Hindlimb muscle (tissue), 1 donor: Measurements from ENCODE around the gene E2F2. TPM values are rescaled to one million over a fixed set of nuclear protein-coding genes. Genes with fewer than 3 reads are reported as not detected.

Experiments used
- polyA plus RNA-seq: library from polyadenylated mRNA; unstranded; fragments of 120-200 nt; gene quantifications from one replicate; pipeline ENCODE4 v1.2.1, GENCODE V29; 2013; ENCODE audit not compliant: insufficient read length

Gene E2F2
- polyA plus RNA-seq, 1 donor, result 3.9 TPM

Other genes starting within 250 kb of the E2F2 start
- 125 TPM for gene HNRNPR, start 186.9 kb downstream of the E2F2 start, polyA plus RNA-seq
- 38.5 TPM for gene ZNF436, start 161.4 kb downstream of the E2F2 start, polyA plus RNA-seq
- 430 TPM for gene TCEA3, start 106.5 kb downstream of the E2F2 start, polyA plus RNA-seq
- 57.1 TPM for gene ASAP3, start 47.1 kb downstream of the E2F2 start, polyA plus RNA-seq
- 55.0 TPM for gene ID3, start 28.3 kb upstream of the E2F2 start, polyA plus RNA-seq
- gene RPL11, start 160.6 kb upstream of the E2F2 start, polyA plus RNA-seq, result 2,860 TPM
- 33.6 TPM for gene ELOA, start 212.2 kb upstream of the E2F2 start, polyA plus RNA-seq
- 35.8 TPM for gene PITHD1, start 247.2 kb upstream of the E2F2 start, polyA plus RNA-seq